Dermis blood vessel endothelial cell (primary cell): ENCODE measurements around the gene SLC6A20. TPM values are rescaled to one million over a fixed set of nuclear protein-coding genes. Genes with fewer than 3 reads are reported as not detected.

Experiments used
- DNase-seq: peaks from one replicate; pipeline ENCODE4 v3.0.0; 2010
- total RNA-seq: library from RNA; depleted of rRNA; stranded (reverse); fragments of >200 nt; gene quantifications from 2 replicates; pipeline ENCODE4 v1.2.3, GENCODE V29; 2014

The SLC6A20 gene
- total RNA-seq, 1 donor from 2014 or later, result not detected

GRCh38 chr3:45712434-45713110 is 83.8 kb downstream of the SLC6A20 start:
- DNase-seq, result no peak

GRCh38 chr3:45711931-45712330 is 84.4 kb downstream of the SLC6A20 start:
- DNase-seq, result no peak

- DNase-seq, result no peak
Measured at GRCh38 chr3:45705839-45706808, 90.2 kb downstream of the SLC6A20 start.

Other genes starting within 250 kb of the SLC6A20 start
- gene LIMD1, start 201.8 kb downstream of the SLC6A20 start, total RNA-seq, result 18.7 and 28.0 TPM in 2 replicates
- 48.5 and 51.0 TPM in 2 replicates for gene SACM1L, start 107.1 kb downstream of the SLC6A20 start, total RNA-seq
- 11.9 and 16.8 TPM in 2 replicates for gene LZTFL1, start 45.6 kb upstream of the SLC6A20 start, total RNA-seq
- not detected in 2 replicates for gene CCR9, start 90.0 kb upstream of the SLC6A20 start, total RNA-seq
- not detected in 2 replicates for gene CXCR6, start 146.9 kb upstream of the SLC6A20 start, total RNA-seq
- 14.5 and 20.9 TPM in 2 replicates for gene FYCO1, start 199.3 kb upstream of the SLC6A20 start, total RNA-seq
- gene XCR1, start 230.9 kb upstream of the SLC6A20 start, total RNA-seq, result not detected in 2 replicates